GM19239 (cell line): ENCODE results near the gene SOCS7.
A peak's percentile ranks its signal among the peaks of the same experiment; 100 is the strongest.

ENCODE experiments used
- DNase-seq: peaks from one replicate; pipeline ENCODE4 v3.0.0; 2011; ENCODE audit warnings: low spot score; ENCODE audit not compliant: insufficient read length
- FAIRE-seq: peaks from 2 replicates; lab custom pipeline; 2011; peaks lifted over from hg19 to GRCh38; lab: Jason Lieb, UNC

SOCS7 gene, protein sequence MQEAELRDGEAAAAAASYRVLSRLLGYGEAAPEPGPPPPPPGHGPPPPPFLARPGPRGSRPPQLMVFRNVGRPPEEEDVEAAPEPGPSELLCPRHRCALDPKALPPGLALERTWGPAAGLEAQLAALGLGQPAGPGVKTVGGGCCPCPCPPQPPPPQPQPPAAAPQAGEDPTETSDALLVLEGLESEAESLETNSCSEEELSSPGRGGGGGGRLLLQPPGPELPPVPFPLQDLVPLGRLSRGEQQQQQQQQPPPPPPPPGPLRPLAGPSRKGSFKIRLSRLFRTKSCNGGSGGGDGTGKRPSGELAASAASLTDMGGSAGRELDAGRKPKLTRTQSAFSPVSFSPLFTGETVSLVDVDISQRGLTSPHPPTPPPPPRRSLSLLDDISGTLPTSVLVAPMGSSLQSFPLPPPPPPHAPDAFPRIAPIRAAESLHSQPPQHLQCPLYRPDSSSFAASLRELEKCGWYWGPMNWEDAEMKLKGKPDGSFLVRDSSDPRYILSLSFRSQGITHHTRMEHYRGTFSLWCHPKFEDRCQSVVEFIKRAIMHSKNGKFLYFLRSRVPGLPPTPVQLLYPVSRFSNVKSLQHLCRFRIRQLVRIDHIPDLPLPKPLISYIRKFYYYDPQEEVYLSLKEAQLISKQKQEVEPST

DNA sequence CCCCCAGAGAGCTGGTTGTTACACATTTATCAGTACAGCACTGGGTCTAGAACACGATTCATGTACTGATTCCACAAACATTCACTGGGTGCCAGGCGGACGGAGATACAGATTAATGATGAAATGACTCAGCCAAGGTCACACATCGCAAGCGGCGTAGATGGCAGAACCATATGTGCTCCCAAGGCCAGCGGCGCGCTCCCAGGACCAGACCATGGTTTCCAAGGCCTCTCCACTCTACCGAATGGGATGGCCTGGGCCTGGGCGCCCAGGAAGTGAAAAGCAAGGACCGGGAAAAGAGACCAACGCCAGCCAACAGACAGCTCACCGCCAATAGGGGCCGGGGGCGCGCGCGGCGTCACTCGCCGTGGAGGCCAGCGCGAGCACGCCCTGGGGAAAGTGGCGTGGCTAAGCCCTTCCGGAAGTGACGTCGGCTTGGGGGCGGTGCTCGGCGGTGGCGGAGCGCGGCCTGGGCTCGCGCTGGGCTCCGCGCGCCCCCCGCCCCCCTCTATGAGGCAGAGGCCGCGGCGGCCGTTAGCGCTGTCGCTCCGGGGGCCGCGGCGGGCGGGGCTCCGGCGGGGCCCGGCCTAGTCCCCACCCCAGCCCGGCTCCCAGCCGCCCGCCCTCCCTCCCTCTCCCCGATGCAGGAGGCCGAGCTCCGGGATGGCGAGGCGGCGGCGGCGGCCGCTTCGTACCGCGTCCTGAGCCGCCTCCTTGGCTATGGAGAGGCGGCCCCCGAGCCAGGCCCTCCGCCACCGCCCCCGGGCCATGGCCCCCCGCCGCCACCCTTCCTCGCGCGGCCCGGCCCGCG, at the start of gene SOCS7:
TSS of gene SOCS7 (plus strand) at position 433 of the 811 bp plus-strand sequence. CDS start at position 642, 209 bp downstream.
- FAIRE-seq = no peak

DNA sequence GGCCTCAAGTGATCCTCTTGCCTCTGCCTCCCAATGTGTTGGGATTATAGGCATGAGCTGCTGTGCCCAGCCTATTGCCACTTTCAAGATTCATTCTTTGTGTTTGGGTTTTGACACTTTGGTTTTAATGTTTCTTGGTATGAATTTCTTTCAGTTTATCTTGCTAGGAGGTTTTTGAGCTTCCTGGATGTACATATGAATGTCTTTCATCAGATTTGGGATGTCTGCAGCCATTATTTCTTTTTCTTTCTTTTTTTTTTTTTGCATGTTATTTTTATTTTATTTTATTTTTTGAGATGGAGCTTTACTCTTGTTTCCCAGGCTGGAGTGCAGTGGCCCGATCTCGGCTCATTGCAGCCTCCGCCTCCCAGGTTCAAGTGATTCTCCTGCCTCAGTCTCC, 36.1 kb upstream of the SOCS7 start:
- FAIRE-seq (no peak), DNase-seq (no peak)

More for the DNA sequence above, at the start of gene SOCS7:
- DNase-seq = peak; percentile 89

DNA sequence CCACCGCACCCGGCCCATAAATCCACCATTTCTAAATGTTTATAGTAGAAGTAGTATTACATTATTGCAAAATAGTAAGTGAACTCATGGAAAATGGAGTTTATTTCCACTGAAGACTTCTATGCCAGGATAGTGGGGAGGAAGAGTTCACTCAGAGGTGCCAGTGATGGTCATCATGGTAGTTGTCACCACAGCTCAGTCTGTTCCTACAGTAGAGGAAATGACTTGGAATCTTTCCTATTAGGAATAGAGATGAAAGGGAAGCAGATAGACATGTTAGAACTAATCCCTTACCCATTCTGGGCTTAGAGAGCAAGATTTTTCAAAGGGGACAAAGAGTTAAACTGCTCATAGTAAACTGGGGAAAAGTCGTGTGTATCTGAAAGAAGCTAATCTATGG, 34.6 kb upstream of the SOCS7 start:
- no peak for DNase-seq
- no peak for FAIRE-seq

DNA sequence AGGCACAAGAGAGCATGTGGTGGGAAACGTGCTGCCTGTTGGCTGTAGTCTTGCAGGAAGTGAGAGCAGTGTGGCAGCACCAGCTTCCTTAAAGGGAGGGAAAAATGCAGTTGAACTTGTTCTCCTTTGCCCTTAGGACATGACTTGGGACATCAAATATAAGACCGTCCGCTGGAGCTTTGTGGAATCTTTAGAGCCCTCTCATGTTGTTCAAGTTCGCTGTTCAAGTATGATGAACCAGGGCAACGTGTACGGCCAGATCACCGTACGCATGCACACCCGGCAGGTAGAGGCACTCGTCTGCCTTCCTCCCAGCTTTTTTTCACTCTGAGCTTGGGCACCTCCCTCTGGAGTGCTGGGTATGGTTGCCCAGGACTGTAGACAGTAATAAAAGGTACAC, 31.2 kb upstream of the SOCS7 start:
- DNase-seq = no peak
- FAIRE-seq = no peak

DNA sequence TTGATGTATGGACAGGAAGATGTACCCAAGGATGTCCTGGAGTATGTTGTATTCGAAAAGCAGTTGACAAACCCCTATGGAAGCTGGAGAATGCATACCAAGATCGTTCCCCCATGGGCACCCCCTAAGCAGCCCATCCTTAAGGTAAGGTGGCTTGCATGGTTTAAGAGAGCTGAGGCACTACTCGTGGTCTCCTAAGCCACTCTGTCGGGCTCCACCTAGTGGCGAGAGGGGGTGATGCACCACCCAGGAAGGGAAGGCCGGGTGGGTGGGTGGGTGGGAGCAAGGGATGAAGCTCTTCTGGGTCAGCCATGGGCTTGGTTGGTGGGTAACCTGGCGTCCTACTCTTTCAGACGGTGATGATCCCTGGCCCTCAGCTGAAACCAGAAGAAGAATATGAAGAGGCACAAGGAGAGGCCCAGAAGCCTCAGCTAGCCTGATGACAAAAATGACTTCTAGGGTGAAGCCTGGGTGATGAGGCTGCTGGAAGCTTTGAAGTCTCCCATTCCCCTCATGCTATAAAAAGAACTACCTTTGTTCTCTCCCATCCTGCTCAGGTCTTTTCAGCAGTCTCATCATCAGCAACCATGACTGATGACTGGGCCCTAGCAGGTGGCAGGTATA, 29.4 kb upstream of the SOCS7 start:
- FAIRE-seq (no peak), DNase-seq (peak; percentile 74)

DNA sequence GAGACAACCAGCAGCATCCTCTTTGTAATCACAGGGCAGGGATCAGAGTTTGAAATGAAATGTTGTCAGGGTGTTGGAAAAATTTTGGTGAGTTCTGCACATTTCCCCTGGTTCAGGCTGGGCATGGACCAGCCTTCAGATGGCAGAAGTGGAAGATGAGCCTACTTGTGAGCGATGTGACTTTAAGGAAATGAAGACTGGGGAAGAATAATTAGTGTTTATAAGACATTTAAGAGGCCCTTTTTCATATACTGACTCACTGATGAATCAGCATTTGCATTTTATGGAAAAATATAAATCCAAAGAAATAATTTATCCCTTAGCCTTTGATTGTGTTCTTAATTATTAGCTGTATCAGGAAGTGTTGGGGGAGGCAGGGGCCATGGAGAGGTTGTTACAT, 28.7 kb upstream of the SOCS7 start:
- DNase-seq (no peak), FAIRE-seq (no peak)

DNA sequence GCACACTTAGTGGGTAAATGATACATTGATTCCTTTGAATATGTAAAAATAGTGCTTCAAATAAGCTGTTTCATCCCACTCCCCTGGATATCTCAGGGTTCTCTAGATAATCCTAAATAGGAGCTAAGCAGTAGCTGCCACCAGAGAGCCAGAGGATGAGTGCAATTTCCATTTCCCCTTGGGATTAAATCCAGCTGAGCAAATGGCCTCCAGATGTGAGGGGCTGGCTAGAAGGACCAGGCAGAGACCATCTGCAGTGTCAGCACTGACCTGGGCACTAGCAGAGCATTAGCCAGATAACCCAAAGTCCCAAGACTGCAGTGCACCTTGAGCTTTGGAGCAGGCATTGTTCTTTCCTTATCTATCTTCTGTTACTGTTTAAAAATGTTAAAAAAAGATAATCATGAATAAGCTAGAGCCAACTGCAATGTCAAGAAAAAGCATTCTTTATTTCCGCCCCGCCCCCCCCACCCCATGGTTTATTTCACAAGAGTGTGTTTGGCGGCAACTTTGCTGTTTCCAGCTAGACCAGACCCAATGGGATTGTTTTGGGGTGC, 27.4 kb upstream of the SOCS7 start:
- DNase-seq = no peak
- FAIRE-seq = no peak

DNA sequence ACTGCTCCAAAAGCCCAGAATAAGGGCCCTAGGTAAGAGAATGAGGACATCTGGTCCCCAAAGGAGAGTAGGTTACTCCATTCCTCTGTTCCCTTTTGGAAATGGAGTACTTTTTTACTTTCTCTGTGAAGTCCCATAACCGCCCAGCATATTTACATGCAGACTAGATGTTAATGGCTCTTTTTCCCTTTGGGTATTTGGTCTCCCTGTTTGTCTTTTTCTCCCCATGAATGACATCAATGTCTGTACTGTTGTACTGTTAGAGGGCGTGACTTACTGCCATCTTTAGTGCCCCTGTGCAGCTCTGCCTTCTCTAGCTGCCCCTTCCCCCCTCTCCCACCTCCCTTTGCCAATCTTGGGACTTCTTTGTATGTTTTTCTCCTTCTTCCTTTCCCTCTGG, 26.9 kb upstream of the SOCS7 start:
- FAIRE-seq = no peak
- DNase-seq = no peak

DNA sequence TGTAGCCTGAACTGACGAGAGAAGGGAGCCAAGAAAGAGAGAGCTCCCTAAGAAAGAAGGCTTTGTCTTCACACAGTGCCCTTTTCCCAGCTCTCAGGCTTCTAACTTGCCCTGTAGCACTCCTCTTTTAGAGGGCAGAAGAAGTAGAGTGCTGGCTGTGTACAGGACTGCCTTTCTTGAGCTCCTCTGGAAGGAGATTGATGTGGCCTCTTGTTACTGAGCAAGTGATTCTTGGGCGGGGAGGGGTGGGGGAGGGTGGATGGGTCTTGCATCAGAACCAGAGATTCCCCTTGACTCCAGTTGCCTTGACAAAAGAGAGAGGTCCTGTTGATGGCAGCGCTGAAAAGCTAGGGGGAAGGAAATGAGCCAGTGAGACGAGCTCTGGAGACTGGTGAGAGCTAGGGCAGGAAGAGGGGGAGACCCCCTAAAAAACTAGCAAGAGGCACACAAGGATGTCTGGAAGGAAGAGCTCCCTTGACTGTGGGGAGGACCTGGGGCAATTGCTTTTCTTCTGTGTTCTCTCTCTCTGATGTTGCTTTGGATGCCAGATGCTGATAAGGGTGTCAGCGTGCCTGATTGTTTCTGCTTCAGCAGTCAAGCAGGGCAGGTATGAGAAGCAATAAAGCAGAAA, 26.3 kb upstream of the SOCS7 start:
- DNase-seq (no peak), FAIRE-seq (no peak)

DNA sequence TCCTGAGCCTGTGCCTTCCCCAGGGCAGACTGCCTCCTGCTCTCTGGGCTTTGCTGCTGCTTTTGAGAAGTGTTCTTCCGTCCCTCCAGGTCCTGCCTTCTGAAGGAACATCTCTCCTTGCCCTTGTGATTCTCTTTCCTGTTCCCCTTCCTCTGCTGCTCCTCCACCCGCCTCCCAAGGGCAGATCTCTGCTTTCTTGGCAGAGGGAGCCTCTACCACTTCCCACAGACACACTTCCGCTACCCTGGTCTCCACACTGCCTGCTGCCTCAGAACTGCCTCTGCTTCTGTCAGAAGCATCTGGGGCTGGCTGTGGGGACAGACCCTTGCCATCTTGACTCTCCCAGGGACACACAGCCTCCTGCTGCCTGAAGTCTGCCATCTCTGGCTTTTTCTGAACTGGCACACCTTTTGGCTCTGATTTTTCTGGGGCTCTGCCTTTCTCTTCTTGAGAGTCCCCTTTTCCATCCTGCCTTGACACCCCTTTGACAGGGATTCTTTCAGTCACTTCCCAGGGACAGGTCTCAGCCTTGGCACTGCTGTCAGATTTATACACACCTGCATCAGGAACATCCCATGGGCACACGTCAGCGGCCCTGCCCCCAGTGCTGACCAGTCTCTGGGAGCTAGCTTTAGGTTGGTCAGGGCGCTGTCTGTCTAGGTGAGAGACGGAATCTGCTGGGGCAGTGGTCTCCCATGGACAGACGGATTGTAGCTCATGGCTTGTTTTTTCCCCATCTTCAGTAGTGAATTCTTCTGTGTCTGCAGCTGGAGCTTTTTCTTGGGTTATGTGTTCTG, 24.4 kb upstream of the SOCS7 start:
- DNase-seq (no peak), FAIRE-seq (no peak)

DNA sequence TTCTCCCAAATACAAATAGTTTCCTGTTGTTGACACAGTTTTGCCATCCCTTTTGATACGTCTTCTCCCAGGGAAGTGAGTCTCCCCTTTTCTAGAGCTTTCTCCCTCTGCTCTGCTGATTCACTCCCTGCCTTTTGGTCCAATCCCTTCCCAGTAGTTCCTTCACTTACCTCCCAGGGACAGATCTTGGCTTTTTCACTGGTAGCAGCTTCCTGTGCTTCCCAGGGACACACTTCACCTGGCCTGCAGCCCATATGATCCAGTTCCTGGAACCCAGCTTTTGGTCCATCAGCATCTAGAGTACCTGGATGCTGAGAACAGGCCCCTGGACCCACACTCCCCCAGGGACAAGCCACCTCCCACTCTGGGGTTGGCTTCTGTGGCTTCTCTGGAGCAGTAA, 23.7 kb upstream of the SOCS7 start:
- DNase-seq = no peak
- no peak for FAIRE-seq

DNA sequence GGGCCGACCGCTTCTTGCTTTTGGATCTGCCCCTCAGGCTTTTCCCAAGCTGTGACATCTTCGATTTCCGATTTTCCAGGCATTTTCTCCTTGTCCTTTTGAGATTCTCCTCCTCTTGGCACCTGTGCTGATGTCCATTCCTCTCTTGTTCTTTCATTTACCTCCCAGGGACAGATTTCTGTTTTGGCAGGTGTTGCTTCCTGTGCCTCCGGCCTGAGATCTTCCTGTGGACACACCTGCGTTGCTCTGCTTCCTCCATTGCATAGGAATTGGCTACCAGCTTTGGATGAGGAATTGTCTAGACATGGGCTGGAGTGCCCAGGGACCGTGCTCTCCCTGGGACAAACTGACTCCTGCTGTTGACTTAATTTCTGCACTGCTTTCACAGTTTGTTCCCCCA, 23.0 kb upstream of the SOCS7 start:
- FAIRE-seq (no peak), DNase-seq (no peak)

DNA sequence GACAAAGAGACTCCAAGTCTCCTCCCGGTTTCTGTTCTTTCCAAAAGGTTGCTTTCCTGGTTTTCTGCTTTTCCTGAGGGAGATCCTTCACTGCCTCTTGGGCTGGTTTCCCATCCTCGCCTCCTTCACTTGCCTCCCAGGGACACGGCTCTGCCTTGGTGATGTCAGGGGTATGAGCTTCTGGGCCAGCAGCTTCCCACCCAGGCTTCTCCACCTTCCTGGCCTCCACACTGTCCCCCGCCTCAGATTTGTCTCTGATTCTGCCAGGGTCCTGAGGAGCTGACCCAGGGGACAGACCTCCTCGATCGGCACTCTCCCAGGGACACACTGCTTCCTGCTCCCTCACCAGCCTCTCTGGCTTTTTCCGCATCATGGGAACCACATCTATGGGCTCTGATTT, 22.4 kb upstream of the SOCS7 start:
- DNase-seq (no peak), FAIRE-seq (no peak)

DNA sequence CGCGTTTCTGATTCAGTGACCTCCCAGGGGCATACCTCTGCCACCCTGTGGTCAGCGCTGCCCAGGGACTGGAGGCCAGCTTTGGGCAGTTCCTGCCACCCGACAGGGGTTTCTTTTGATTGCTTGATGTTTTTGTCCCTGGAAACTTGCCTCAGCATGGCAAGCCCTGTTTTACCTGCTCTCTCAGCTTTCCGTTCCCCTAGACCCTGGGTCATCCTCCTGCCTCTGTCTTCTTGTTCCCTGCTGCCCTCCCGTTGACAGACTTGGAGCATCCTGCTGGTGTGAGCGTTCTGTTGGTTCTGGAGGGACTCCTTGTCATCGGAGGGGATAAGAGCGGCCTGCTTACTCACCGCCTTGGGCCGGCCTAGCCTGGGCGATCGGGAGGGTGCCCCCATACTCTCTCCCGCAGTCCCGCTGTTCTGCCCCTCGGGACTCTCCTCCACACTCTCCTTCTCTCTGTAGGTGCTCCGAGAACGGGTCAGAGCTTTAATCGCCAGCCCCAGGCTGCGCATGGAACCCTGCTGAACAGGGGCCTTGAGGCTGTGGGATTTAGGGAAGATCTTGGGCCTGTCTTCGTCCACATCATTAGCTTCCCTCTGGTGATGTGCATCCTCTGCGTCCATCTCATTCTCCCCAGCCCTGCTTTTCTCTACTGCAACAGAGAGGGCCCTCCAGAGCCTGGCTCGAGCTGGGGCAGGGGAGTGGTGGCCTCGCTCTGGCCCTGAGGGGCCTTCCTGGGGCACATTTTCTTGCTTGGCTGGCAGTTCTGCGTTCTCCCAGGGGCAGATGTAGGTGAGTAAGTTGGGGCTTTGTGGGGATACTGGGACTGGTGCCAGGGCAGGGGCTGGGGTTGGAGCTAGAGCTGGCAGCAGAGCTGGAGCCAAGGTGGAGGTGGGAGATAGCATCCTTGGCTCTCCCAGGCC, 21.6 kb upstream of the SOCS7 start:
- DNase-seq (no peak), FAIRE-seq (no peak)

DNA sequence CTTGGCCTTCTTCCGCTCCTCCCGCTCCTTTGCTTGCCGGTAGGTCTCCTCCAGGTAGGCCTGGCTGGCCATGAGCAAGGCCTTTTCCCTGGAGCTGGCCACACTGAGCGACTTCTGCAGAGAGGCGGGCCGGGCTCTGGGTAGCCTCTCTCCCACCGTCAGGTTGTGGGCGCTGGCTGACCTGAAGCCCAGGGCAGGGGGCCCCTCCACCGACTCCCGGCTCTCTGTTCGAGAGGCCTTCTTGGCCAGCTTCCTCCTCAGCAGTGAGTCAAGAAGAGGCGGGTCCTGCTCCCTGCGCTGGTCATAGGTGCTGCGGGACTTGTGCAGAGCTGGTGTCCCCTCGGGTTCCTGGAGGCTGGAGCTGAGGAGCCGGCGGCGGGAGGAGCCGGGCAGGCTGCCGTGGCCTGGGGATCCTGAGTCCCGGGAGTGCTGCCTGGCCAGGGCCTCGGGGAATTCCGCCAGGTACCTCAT, 20.7 kb upstream of the SOCS7 start:
- FAIRE-seq (no peak), DNase-seq (no peak)

DNA sequence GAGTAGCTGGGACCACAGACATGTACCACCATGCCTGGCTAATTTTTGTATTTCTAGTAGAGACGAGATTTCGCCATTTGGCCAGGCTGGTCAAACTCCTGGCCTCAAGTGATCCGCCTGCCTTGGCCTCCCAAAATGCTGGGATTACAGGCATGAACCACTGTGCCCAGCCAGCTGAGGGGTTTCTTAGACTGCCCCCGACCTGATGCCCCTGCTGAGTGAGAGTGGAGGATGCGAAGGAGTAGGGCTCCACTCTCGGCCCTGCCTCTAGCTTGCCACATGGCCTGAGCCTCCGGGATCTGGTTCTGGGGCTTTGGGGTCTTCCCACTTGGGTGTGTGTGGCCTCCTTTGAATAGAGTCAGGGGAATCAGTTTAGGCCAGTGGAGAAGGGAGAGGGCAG, 18.9 kb upstream of the SOCS7 start:
- DNase-seq = no peak
- FAIRE-seq = no peak

DNA sequence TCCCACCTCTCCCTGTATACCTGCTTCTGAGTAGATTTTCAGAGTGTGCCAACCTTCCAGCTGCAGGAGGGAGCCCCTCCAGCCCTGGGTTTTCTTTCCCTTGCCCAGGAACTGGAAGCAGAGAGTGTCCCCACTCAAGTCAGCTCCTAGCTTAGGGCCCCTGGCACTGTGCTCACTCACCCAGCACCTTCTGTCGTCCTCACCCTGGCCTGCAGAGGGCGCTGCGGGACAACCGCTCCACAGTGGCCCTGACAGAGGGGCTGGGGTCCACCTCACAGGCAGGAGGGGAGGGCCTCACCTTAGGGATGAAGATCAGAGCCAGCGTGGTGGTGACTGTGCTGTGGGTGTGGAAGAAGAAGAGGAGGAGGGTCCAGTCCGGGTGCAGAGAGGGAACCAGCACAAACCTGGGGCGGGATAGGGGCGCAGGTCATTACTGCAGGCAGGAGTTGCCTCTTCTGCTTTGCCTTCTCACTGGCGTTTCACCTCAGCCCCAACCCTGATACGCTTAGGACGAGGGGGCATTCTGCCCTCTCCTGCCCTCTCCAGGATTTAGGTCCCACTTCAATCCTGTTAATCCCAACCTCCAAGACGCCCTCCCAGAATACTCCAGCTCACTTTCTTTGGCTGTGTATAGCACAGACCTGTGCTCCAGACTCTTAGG, 17.9 kb upstream of the SOCS7 start:
- no peak for DNase-seq
- FAIRE-seq = no peak
